Neutrophil (primary cell): Measurements from ENCODE around the gene ESYT1.

Experiments used
- H3K27ac ChIP-seq: fragments of 200-600 bp; sonication (generic); 2 replicates; pipeline ENCODE4 v1.5.1; 2016; ENCODE audit warnings: mild to moderate bottlenecking, moderate library complexity
- H3K27me3 ChIP-seq: fragments of 200-600 bp; sonication (generic); 2 replicates; pipeline ENCODE4 v1.6.0; 2016; ENCODE audit warnings: mild to moderate bottlenecking
- H3K36me3 ChIP-seq: fragments of 200-600 bp; sonication (generic); 2 replicates; pipeline ENCODE4 v1.5.1; 2017
- H3K4me1 ChIP-seq, 2 experiments: fragments of 200-600 bp in 1 of 2; sonication (generic) in 1 of 2; 1 replicate in 1 of 2; 2 replicates in 1 of 2; pipeline versions ENCODE4 v1.5.1 to v1.6.1; 2013 to 2016; ENCODE audit warnings: low read depth in 1 of 2, low read length in 1 of 2, mild to moderate bottlenecking in 1 of 2, moderate library complexity in 1 of 2; ENCODE audit not compliant: control insufficient read depth in 1 of 2, insufficient read depth in 1 of 2
- H3K4me3 ChIP-seq, 2 experiments: fragments of 200-600 bp in 1 of 2; sonication (generic) in 1 of 2; 1 replicate in 1 of 2; 2 replicates in 1 of 2; pipeline ENCODE4 v1.5.1; 2013 to 2016; ENCODE audit warnings: low read depth in 1 of 2, low read length in 1 of 2, mild to moderate bottlenecking in 1 of 2, moderate library complexity in 1 of 2
- H3K9me3 ChIP-seq: fragments of 200-600 bp; sonication (generic); 2 replicates; pipeline ENCODE4 v1.5.1; 2016
- TF ChIP-seq, protein P1 (sequence below): fragments of 200-600 bp; sonication (generic); IDR thresholded peaks from 2 replicates; pipeline ENCODE4 v1.5.1; 2016; ENCODE audit warnings: antibody characterized with exemption

The ESYT1 gene

DNA sequence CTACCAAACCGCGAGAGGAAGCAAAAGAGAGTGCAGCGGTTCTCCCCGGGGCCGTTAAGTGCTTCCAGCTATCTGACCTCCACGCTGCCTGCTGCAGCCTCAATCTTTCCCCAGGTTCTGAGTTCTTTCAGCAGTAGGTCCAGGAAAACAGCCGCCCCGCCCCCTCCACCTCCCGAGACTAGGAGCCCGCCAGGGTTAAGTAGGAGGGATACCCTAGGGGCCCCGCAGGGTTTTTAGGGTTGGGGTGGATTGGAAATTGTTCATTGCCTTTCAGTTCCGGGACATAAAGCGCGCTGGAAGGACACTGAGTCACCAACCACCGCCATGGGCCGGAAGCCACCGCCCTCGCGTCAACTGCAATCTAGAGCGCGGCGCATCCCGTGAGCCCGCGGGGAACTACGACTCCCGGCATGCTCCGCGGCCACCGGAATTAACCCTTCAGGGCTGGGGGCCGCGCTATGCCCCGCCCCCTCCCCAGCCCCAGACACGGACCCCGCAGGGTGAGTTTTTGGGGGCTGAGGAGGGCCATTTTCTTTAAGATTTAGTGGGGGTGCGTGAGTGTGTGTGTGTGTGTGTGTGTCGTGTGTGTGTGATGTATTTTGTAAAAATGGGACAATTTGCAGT lies 24.2 kb downstream of the ESYT1 start, which contains the start of gene MYL6B:
MYL6B (plus strand) TSS at position 456 of the 624 bp plus-strand sequence. CDS start 1,332 bp downstream, outside the sequence.
- Histone ChIP-seq H3K4me3 (peak within 1 kb of the TSS; percentile 78 to 93), H3K4me1 (peaks cover 36 to 40% of the 10 kb centered on the region in 2 experiments), H3K9me3 (no peaks in the 10 kb centered on the region), H3K27me3 (no peaks in the 10 kb centered on the region), H3K36me3 (no peaks in the 10 kb centered on the region), H3K27ac (peak within 1 kb of the TSS; percentile 96)
- TF ChIP-seq, protein P1, sequence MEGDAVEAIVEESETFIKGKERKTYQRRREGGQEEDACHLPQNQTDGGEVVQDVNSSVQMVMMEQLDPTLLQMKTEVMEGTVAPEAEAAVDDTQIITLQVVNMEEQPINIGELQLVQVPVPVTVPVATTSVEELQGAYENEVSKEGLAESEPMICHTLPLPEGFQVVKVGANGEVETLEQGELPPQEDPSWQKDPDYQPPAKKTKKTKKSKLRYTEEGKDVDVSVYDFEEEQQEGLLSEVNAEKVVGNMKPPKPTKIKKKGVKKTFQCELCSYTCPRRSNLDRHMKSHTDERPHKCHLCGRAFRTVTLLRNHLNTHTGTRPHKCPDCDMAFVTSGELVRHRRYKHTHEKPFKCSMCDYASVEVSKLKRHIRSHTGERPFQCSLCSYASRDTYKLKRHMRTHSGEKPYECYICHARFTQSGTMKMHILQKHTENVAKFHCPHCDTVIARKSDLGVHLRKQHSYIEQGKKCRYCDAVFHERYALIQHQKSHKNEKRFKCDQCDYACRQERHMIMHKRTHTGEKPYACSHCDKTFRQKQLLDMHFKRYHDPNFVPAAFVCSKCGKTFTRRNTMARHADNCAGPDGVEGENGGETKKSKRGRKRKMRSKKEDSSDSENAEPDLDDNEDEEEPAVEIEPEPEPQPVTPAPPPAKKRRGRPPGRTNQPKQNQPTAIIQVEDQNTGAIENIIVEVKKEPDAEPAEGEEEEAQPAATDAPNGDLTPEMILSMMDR, result no peak

DNA sequence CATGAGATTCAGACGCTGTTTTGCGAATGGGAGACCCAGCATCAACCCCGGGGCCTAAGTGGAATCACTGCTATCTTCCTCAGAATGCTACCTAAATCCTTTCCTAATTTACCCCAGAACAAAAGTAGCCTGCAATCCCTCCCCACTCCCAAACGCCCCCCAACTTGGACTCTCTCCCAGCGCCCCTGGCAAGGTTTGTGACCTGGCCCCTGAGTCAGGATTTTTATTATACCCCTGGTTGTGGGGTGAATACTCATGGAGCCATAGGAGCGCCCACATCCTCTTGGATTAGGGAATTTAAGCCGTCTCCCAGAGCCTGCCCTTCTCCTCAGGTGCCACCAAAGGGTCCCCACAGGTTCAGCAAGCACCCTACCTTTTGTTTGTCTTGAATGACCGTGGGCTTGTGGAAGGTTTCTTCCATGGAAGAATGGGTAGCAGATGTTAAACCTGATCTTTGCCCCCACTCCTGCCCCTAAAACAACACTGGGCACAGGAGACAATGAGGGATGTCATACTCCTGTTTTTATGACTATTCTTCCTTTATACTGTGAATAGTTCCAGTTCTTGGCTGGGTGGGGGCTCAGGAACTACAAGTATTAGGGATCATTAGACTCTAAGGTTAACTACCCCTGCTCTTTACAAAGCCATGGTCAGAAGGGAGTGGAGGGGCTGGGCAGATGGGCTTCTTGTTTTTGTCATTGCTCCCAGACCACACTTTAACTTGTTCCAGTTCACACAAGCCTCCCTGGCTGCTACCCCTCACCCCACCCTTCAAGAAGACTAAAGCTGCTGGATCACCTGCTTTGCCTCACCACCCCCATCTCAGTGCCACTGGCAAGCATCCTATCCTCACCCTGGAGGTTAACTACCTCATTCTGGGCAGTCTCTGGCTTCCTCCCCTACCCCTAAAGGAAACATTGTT lies 24.9 kb downstream of the ESYT1 start:
- Histone ChIP-seq H3K4me1 (peaks cover 41 to 46% of the 10 kb centered on the region in 2 experiments), H3K27me3 (no peaks in the 10 kb centered on the region), H3K27ac (peak overlapping the region; percentile 96), H3K36me3 (no peaks in the 10 kb centered on the region), H3K4me3 (peak overlapping the region; percentile 78 to 93), H3K9me3 (no peaks in the 10 kb centered on the region)
- TF ChIP-seq, protein P1, result no peak

DNA sequence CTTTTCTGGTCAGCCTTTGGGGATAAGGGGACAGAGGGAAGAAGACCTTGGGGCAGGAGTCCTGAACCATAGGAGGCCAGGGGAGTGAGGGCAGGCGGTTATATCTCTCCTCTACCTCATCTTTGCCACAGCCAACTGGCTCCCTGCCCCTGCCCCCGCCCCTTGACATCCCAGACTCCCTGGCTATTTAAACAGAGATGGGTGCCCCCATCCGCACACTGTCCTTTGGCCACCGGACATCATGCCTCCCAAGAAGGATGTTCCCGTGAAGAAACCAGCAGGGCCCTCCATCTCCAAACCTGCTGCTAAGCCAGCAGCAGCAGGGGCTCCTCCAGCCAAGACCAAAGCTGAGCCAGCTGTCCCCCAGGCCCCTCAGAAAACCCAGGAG lies 25.6 kb downstream of the ESYT1 start:
- Histone ChIP-seq H3K9me3 (no peaks in the 10 kb centered on the region), H3K36me3 (no peaks in the 10 kb centered on the region), H3K4me1 (peaks cover 41 to 48% of the 10 kb centered on the region in 2 experiments), H3K4me3 (no peak overlapping the region), H3K27ac (peak overlapping the region; percentile 96), H3K27me3 (no peaks in the 10 kb centered on the region)
- TF ChIP-seq, protein P1, result no peak

DNA sequence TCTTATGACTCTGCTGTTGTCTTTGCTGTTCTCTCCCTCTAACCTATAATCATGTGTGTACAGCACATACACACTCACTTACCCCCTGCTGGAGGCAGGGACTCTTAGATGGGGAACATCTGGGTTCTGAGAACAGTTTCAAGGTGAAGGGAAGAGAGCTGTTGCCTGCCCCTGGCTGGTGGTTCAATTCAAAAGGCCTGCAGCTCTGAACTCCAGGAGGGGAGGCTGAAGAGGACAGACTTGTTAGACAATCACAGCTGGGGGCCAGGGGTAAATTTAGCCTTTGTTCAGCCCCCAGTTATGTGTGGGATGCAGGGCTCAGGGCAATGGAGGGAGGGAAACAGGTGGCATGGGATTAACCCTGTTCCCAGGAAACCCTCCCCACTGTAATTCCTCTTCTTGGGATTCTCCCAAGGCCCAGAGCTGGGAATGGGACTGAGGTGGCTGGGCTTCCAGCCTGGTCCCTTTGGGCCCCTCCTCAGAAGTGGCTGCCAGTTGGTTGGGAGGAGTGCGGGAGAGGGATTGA lies 26.2 kb downstream of the ESYT1 start:
- Histone ChIP-seq H3K27me3 (no peaks in the 10 kb centered on the region), H3K9me3 (no peaks in the 10 kb centered on the region), H3K4me1 (peaks cover 47 to 54% of the 10 kb centered on the region in 2 experiments), H3K36me3 (no peaks in the 10 kb centered on the region), H3K27ac (no peak overlapping the region), H3K4me3 (no peak overlapping the region)
- TF ChIP-seq, protein P1, result no peak

DNA sequence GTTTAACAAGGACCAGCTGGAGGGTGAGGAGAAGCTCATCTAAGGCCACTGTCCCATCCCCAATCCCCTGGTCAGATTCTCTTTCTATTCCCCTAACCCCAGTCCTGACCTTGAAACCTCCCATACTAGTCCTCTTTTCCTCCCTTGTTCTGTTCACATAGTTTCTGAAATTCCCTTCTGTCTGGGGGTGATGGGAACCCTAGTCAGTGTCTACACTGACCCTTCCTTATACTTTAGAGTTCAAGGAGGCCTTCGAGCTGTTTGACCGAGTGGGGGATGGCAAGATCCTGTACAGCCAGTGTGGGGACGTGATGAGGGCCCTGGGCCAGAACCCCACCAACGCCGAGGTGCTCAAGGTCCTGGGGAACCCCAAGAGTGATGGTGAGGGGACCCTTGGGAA lies 26.8 kb downstream of the ESYT1 start:
- Histone ChIP-seq H3K9me3 (no peaks in the 10 kb centered on the region), H3K36me3 (peaks cover 3% of the 10 kb centered on the region), H3K4me1 (peaks cover 52 to 60% of the 10 kb centered on the region in 2 experiments), H3K4me3 (no peak overlapping the region), H3K27me3 (no peaks in the 10 kb centered on the region), H3K27ac (no peak overlapping the region)
- TF ChIP-seq, protein P1, result no peak
